Aorta (tissue), 5 donors: ENCODE measurements around the gene TBC1D1. TPM values are rescaled to one million over a fixed set of nuclear protein-coding genes. Genes with fewer than 3 reads are reported as not detected.

Experiments used
- ATAC-seq: fragments of 200-7000 bp; cut with Tn5 transposase; one replicate; pipeline ENCODE4 v1.9.1; 2022; ENCODE audit warnings: moderate library complexity; ENCODE audit not compliant: low FRiP score
- DNase-seq, 2 donors: peaks; one replicate each; pipeline ENCODE4 v3.0.0-alpha.2; 2020
- H3K27ac ChIP-seq, 2 donors: one replicate each; pipeline ENCODE4 v1.5.1; 2013; ENCODE audit warnings: low read length in 2 of 2, mild to moderate bottlenecking in 2 of 2, moderate library complexity in 2 of 2, control low read depth in 1 of 2, inconsistent platforms in 1 of 2, low read depth in 1 of 2
- H3K27me3 ChIP-seq, 2 donors: one replicate each; pipeline ENCODE4 v1.6.1; 2013; ENCODE audit warnings: control low read depth in 1 of 2, low read length in 1 of 2, mild to moderate bottlenecking in 1 of 2, moderate library complexity in 1 of 2; ENCODE audit not compliant: insufficient read depth in 2 of 2, control insufficient read depth in 1 of 2
- H3K36me3 ChIP-seq, 2 donors: one replicate each; pipeline ENCODE4 v1.6.1; 2013; ENCODE audit warnings: control low read depth in 1 of 2, low read length in 1 of 2, mild to moderate bottlenecking in 1 of 2; ENCODE audit not compliant: insufficient read depth in 2 of 2, control insufficient read depth in 1 of 2
- H3K4me1 ChIP-seq, 2 donors: one replicate each; pipeline ENCODE4 v1.6.1; 2013; ENCODE audit warnings: low read length in 2 of 2, control low read depth in 1 of 2, mild to moderate bottlenecking in 1 of 2, moderate library complexity in 1 of 2; ENCODE audit not compliant: insufficient read depth in 2 of 2, control insufficient read depth in 1 of 2
- H3K4me3 ChIP-seq, 2 donors: one replicate each; pipeline ENCODE4 v1.5.1; 2013; ENCODE audit warnings: low read length in 2 of 2, control low read depth in 1 of 2, mild to moderate bottlenecking in 1 of 2
- H3K9me3 ChIP-seq: one replicate; pipeline ENCODE4 v1.6.1; 2013; ENCODE audit warnings: mild to moderate bottlenecking, low read length; ENCODE audit not compliant: control insufficient read depth
- WGBS, 2 donors: extraction: QIAGEN DNeasy Blood & Tissue Kit; methylation state at CpG; one replicate each; pipeline ENCODE4 v1.1.7; 2013; 5-methylcytosine and 5-hydroxymethylcytosine counted together
- intact Hi-C, 2 donors: fragments of 100-400 bp; cut with DNase I; formaldehyde crosslinking; loops; one replicate each; pipeline versions ENCODE4 v1.14.2 to v1.15.0; 2022
- polyA plus RNA-seq, 2 donors: library from polyadenylated mRNA; stranded (reverse); fragments of 200-250 nt; gene quantifications; one replicate each; pipeline ENCODE4 v1.2.3, GENCODE V29; 2013
- total RNA-seq, 2 donors: library from RNA; stranded (reverse); fragmentation: NEBNext Ultra II Directional; extraction: Animal tissue kit (Norgen Biotek cat#: 25700); gene quantifications; one replicate each; pipeline ENCODE4 v1.2.1, GENCODE V29; 2021
- donor health status: healthy with polysubstance abuse.
- donor health status: Bipolar disorder and iron deficiency.
- donor health status: DM: no; HTN: no; CAD: no.
- donor health status: DM: no; HTN: no; CAD: no.
- donor health status: DM: yes; HTN: yes; CAD: no.

Gene TBC1D1
- total and polyA plus RNA-seq, 4 donors, result 66.4 to 219 (median 115) TPM

GRCh38 chr4:37879365-37879764, 11.5 kb upstream of the TBC1D1 start:
- no peak for ATAC-seq
- WGBS, 2 donors, result 97% methylated on average over 8 of the region's 8 CpGs

GRCh38 chr4:37881811-37882210, 9.1 kb upstream of the TBC1D1 start:
- H3K4me1 ChIP-seq, result no peaks in the 10 kb centered on the region
- no peak for DNase-seq
- no peaks in the 10 kb centered on the region for H3K9me3 ChIP-seq
- intact Hi-C loops, result no loop called here
- no peak overlapping the region for H3K27ac ChIP-seq
- WGBS, 2 donors, result 84 to 88% methylated on average over 5 of the region's 5 CpGs
- no peak for ATAC-seq
- H3K36me3 ChIP-seq, result no peaks in the 10 kb centered on the region
- H3K4me3 ChIP-seq, result no peak overlapping the region
- no peaks in the 10 kb centered on the region for H3K27me3 ChIP-seq

More at GRCh38 chr4:37879365-37879764, 11.5 kb upstream of the TBC1D1 start:
- Histone ChIP-seq H3K4me3 (no peak overlapping the region), H3K9me3 (no peaks in the 10 kb centered on the region), H3K36me3 (no peaks in the 10 kb centered on the region), H3K27ac (no peak overlapping the region), H3K27me3 (no peaks in the 10 kb centered on the region), H3K4me1 (no peaks in the 10 kb centered on the region)
- no peak for DNase-seq
- intact Hi-C loops, result no loop called here

- H3K27ac ChIP-seq, result no peak overlapping the region
- no peaks in the 10 kb centered on the region for H3K36me3 ChIP-seq
These were observed 8.1 kb upstream of the TBC1D1 start for GRCh38 chr4:37882665-37883296.

GRCh38 chr4:37884855-37885487, 5.9 kb upstream of the TBC1D1 start:
- H3K36me3 ChIP-seq, result no peaks in the 10 kb centered on the region
- WGBS, 2 donors, result 31 to 34% methylated on average over 3 of the region's 3 CpGs
- DNase-seq (no peak), ATAC-seq (peak; percentile 27)
- H3K9me3 ChIP-seq, result no peaks in the 10 kb centered on the region
- intact Hi-C loops, result loop anchor here in 1 of 2 donors (5.0 kb wide), 1 partner anchor 58 kb away; the partner anchor contains the start of gene PGM2
- H3K27me3 ChIP-seq, result no peaks in the 10 kb centered on the region
- no peak overlapping the region for H3K4me3 ChIP-seq
- H3K27ac ChIP-seq, result peak overlapping the region; percentile 46 to 90
- H3K4me1 ChIP-seq, result no peaks in the 10 kb centered on the region

More at GRCh38 chr4:37882665-37883296, 8.1 kb upstream of the TBC1D1 start:
- DNase-seq (no peak), ATAC-seq (no peak)
- intact Hi-C loops, result no loop called here
- no peaks in the 10 kb centered on the region for H3K27me3 ChIP-seq
- H3K4me3 ChIP-seq, result no peak overlapping the region
- H3K9me3 ChIP-seq, result no peaks in the 10 kb centered on the region
- WGBS, 2 donors, result 53 to 55% methylated on average over 4 of the region's 4 CpGs
- H3K4me1 ChIP-seq, result no peaks in the 10 kb centered on the region

- ATAC-seq (peak; percentile 59), DNase-seq (peak in 1 of 2 donors; percentile 59)
- Histone ChIP-seq H3K4me1 (no peaks in the 10 kb centered on the region), H3K4me3 (no peak overlapping the region), H3K27me3 (no peaks in the 10 kb centered on the region), H3K36me3 (no peaks in the 10 kb centered on the region), H3K9me3 (no peaks in the 10 kb centered on the region), H3K27ac (peak overlapping the region; percentile 46 to 90)
- intact Hi-C loops, result loop anchor here in 1 of 2 donors (5.0 kb wide), 1 partner anchor 58 kb away; the partner anchor contains the start of gene PGM2
- WGBS, 2 donors, result 2 to 3% methylated on average over 8 of the region's 8 CpGs
These were observed 5.4 kb upstream of the TBC1D1 start for GRCh38 chr4:37885496-37885895.

- intact Hi-C loops, result loop anchor here (2.0 to 10.0 kb wide), 5 partner anchors 63 to 147 kb away; partner anchors contain the start of gene PGM2 (in 2 of the 2)
- no peaks in the 10 kb centered on the region for H3K36me3 ChIP-seq
- H3K27ac ChIP-seq, result peak overlapping the region; percentile 77 to 91
- no peaks in the 10 kb centered on the region for H3K27me3 ChIP-seq
- 1 to 3% methylated on average over 52 to 63 of the region's 63 CpGs for WGBS, 2 donors
- DNase-seq, result peak; percentile 75 to 91
- peak; percentile 92 for ATAC-seq
- H3K4me1 ChIP-seq, result peaks cover 0 to 5% of the 10 kb centered on the region in 2 donors
- peak overlapping the region; percentile 77 to 93 for H3K4me3 ChIP-seq
- no peaks in the 10 kb centered on the region for H3K9me3 ChIP-seq
These were observed 759 bp upstream of the TBC1D1 start for GRCh38 chr4:37889849-37890800.

- no peaks in the 10 kb centered on the region for H3K27me3 ChIP-seq
- no peaks in the 10 kb centered on the region for H3K36me3 ChIP-seq
- peak; percentile 12 for ATAC-seq
- H3K4me3 ChIP-seq, result peak overlapping the region; percentile 77 to 93
- intact Hi-C loops, result loop anchor here (2.0 to 10.0 kb wide), 4 partner anchors 65 to 146 kb away; partner anchors contain the start of gene PGM2 (in 1 of the 2)
- H3K27ac ChIP-seq, result peak overlapping the region; percentile 77 to 91
- peaks cover 5% of the 10 kb centered on the region in 2 donors for H3K4me1 ChIP-seq
- H3K9me3 ChIP-seq, result no peaks in the 10 kb centered on the region
- 0% methylated on average over 26 to 49 of the region's 49 CpGs for WGBS, 2 donors
- peak in 1 of 2 donors; percentile 55 for DNase-seq
These were observed 626 bp downstream of the TBC1D1 start for GRCh38 chr4:37891260-37892159.
